Inflammatory macrophage treated with lipopolysaccharide for 1 hour (primary cell): Measurements from ENCODE around the gene SH2B2.
"Not testable (repeated sequence)": the region's sequence is repeated elsewhere in the genome, so short reads cannot be mapped to it uniquely, and the experiment has no call there.

ENCODE experiments used
- DNase-seq, 2 donors: peaks; one replicate each; pipeline ENCODE4 v3.0.0-alpha.2; 2020 to 2022

SH2B2 gene

GRCh38 chr7:102287111-102287980, 678 bp downstream of the SH2B2 start:
- DNase-seq: peak in 1 of 2 donors; percentile 19

DNA sequence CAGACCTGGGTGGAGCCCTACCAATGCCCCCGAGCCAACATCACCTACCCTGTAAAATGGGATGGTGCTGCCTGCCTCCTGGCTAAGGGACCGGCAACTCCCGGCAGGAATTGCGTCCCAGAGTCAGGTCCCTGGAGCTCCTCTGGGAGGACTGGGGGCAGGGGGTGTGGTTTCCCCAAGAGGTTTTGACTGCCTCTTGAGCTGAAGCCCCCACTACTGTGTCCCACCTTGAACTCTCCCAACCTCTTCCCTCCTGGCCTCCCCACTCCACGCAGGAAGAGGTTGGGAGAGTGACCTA, 1.3 kb downstream of the SH2B2 start:
- no peak for DNase-seq

DNA sequence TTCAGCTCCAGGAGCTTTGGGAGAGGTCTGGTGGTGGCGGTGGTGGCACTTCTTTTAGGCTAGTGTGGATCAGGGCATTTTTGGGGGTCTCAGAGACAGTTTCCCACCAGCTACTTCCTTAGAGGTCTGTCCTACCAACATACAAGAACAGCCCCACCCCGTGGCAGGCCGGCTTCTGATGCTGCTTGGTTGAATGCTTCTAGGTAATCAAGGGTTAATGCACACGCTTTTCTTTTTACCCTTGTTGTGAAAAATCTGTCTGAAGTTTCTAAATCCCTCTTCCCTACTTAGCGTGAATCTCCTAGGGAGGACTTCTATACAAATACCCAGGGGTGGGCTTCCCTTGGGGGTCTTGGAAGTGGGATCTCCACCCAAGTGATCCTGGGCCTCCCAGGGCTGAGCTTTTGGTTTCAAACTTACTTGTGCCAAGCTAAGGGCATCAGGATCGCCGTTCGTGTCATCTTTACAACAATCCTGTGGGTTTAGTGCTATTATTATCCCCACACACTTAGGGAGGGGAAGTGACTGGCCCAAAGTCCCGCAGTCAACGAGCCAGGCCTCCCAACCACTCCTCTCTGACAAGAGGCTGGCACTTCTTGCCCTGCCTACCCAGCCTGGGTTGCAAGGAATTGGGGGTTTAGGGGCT, 1.7 kb downstream of the SH2B2 start:
- DNase-seq: peak; percentile 38 to 44

DNA sequence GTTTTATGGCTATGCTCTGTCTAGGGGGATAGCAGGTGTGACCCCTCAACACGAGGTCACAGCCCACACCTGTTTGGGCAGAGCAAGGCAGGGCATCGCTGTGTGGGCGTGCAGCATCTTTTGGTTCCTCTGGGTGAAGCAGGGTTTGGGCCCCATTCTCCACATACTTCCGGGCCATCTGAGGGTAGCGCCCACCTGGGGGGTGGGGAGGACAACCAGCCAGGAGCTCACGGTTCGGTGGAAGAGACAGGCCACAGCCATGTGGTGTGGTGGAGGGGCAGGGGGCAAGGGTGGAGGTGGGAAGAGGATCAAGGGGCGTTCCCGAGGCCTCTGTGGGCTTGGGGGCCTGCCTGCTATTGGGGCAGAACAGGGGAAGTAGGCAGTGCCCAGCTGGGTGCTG, 2.4 kb downstream of the SH2B2 start:
- no peak for DNase-seq

GRCh38 chr7:102291056-102291915, 4.6 kb downstream of the SH2B2 start:
- DNase-seq: no peak

DNA sequence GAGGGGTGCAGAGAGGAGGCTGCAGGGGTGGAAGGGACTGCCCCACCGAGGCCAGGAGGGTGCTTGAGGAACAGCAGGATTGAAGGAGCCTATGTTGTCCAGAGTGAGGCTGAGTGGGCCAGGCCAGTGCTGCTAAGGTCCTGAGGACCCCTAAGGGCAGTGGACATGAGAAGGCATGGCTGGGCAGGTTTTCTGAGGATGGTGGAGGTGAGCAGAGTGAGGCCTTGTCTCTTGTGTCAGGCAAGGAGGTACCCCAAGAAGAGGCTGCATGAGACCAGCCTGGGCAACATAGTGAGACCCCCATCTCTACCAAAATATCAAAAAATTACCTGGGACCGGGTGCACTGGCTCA, 5.2 kb downstream of the SH2B2 start:
- no peak for DNase-seq

DNA sequence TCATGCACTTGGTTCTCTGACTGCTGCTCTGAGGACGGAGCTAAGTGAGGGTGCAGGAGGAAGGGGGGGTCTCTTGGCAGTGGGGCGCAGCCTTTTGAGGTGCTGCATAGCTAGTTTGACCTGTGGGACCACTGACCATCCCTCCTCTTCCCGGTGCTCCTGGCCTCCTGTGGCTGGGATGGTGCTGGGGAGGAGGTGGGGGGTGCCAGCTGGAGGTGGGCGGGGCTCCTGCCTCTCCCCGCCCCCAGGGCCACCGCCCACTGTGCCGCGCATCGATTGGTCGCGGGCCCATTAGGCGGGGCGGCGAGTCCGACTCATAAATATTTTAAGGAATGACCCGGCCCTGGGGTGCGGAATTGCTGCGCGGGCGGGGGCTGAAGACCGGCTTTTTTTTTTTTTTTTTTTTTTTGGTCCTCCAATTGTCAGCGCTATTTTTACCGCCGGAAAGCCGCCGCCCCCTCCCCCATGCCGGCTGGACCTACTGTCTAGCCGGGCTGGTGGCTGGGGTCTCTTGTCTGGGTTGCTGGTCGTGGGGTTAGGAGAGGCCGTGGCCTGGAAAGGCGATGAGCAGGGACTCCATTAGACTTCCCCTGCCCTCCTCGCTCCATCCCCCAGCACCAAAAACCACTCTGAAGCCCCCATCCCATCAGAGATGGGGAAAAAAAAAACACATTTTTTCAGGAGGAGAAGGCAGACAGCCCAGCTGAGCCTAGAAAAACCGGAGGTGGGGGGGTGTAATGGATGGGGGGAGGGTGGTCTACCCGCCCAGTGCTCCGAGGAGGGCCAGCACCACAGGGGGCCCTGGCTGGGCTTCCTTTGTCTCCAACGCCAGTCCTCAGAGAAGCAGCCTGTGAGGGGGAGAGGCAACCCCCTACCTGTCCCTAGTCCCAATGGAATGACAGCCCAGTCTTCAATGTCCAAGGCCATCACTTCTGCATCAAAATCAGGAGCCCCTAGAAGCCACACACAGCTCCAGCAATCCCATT, 6.4 kb downstream of the SH2B2 start:
- DNase-seq: no peak

DNA sequence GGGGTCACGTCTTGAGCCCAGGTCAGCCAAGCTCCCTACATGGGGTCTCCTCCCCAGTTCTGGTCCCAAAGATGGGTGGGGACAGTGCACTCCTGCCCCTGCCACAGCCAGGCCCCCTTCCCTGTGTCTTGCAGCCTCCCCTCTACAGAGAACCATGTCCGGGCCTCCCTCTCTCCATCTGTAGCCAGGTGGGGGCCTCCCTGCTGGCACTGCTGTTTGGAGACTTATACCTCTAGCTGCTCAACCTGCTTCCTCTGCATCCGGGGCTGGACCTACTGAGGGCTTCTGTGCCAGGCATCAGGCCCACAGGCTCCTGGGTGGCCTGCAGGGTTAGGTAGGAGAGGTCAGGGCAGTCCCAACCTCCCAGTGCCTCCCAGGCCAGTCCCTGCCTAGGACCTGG, 7.9 kb downstream of the SH2B2 start:
- DNase-seq: no peak

DNA sequence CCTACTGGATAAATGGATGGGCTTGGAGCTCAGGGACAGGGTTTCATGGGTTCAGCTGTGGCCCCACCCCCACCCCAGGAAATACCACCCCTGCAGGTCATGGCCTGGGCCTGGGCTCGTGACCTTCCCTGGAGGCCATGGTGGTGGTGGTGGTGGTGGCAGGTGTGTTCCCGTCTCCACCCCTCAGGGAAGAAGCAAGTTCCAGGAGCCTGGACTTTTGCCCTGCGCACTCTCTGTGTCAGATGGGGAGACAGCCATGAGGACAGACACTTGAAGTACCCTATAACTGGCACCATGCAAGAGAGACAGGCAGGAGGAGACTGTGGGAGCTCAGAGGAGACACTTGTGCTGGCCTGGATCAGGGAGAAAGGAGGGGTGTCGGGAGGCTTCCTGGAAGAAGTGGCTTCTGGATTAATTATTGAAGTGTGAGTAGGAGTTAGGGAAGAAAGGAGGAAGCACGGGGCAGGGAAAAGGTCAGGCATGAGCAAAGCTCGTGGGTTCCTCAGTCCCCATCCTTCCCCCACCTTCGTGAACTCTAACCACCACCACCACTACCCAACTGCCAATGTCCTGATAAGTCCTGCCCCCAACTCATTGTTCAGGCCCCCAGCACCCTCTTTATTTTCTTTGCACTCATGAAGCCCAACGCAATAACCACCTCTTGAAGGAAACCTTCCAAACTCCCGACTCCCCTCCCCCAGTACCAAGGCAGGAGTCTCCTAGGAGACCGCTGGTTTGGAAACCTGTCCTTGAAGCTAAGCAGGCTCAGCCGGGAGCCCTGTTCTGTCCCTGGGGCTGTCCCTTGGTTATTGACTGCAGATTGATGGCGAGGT, 8.9 kb downstream of the SH2B2 start:
- peak; percentile 20 to 41 for DNase-seq

- DNase-seq: peak in 1 of 2 donors; percentile 9
Measured at GRCh38 chr7:102296179-102296438, 9.4 kb downstream of the SH2B2 start.

GRCh38 chr7:102296514-102296913, 9.8 kb downstream of the SH2B2 start:
- DNase-seq: no peak

DNA sequence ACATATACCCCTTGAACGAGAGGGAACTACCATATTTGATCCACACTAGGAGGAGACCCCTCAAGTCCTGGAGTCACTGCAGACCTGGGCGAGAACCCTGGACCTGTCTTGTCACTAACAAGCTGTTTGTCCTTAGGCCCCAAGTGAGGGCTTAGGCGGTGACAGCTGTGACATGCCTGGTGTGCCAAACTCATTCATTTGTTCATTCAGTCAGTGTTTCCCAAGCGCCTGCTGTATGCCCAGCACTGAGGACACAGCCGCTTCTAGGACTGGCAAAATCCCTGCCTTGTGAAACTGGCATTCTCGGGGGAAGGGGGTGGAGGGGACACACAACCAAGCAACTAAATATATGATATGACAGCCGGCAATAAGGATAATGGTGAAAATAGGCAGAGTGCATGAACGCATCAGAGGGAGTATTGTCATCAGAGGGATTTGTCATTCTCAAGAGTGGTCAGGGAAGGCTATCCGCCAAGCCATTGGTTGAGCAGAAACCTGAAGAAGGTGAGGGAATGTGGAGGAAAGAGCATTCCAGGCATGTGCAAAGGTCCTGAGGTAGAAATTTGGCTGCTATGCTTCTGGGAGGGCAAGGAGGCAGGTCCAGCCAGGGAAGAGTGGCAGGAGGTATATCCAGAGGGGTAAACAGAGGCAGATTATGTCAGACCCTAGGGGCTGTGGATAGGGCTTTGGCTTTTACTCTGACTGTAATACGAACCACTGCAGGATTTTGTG, 11.0 kb downstream of the SH2B2 start:
- DNase-seq: no peak

- DNase-seq: no peak
Measured at GRCh38 chr7:102300643-102301221, 14.1 kb downstream of the SH2B2 start.

GRCh38 chr7:102301367-102301766, 14.7 kb downstream of the SH2B2 start:
- DNase-seq: not testable (repeated sequence)

- no peak for DNase-seq
Measured at GRCh38 chr7:102302025-102302424, 15.4 kb downstream of the SH2B2 start.

- peak in 1 of 2 donors; percentile 20 for DNase-seq
Measured at GRCh38 chr7:102303669-102304422, 17.2 kb downstream of the SH2B2 start.

GRCh38 chr7:102304668-102305067, 18.0 kb downstream of the SH2B2 start:
- DNase-seq: no peak

- DNase-seq: no peak
Measured at GRCh38 chr7:102305414-102306268, 19.0 kb downstream of the SH2B2 start.
